Left ventricle myocardium superior (tissue), 1 donor: ENCODE measurements around the gene DNAH10. TPM values are rescaled to one million over a fixed set of nuclear protein-coding genes. Genes with fewer than 3 reads are reported as not detected.

ENCODE experiments used
- ATAC-seq: fragments of 200-7000 bp; cut with Tn5 transposase; one replicate; pipeline ENCODE4 v1.9.1; 2020; ENCODE audit warnings: mild to moderate bottlenecking, moderate library complexity
- DNase-seq: peaks from one replicate; pipeline ENCODE4 v3.0.0-alpha.2; 2020
- intact Hi-C: fragments of 100-400 bp; cut with micrococcal nuclease; formaldehyde crosslinking; loops from one replicate; pipeline ENCODE4 v1.11.0; 2022
- total RNA-seq: library from RNA; stranded (reverse); fragmentation: NEBNext Ultra II Directional; extraction: Animal tissue kit (Norgen Biotek cat#: 25700); gene quantifications from one replicate; pipeline ENCODE4 v1.2.1, GENCODE V29; 2021
- donor health status: DM: no; HTN: yes; CAD: no; lungs with severe emphysema.

The DNAH10 gene
- total RNA-seq, 1 donor from 2014 or later: 0.25 TPM

GRCh38 chr12:123951467-123951866, 189.4 kb downstream of the DNAH10 start:
- DNase-seq: no peak
- intact Hi-C loops: no loop called here
- ATAC-seq: no peak

GRCh38 chr12:123952037-123952436, 189.9 kb downstream of the DNAH10 start:
- intact Hi-C loops: no loop called here
- ATAC-seq: no peak

GRCh38 chr12:123954647-123955350, 192.7 kb downstream of the DNAH10 start:
- DNase-seq: no peak
- intact Hi-C loops: no loop called here
- ATAC-seq: peak; percentile 69

More at GRCh38 chr12:123952037-123952436, 189.9 kb downstream of the DNAH10 start:
- no peak for DNase-seq

- DNase-seq (no peak), ATAC-seq (no peak)
- intact Hi-C loops: no loop called here
Measured at GRCh38 chr12:123956249-123956648, 194.1 kb downstream of the DNAH10 start.

GRCh38 chr12:123957196-123957595, 195.1 kb downstream of the DNAH10 start:
- no peak for DNase-seq
- ATAC-seq: no peak
- intact Hi-C loops: no loop called here

GRCh38 chr12:123958462-123958861, 196.4 kb downstream of the DNAH10 start:
- intact Hi-C loops: no loop called here
- ATAC-seq: peak; percentile 78
- peak; percentile 64 for DNase-seq

GRCh38 chr12:123958876-123959275, 196.8 kb downstream of the DNAH10 start:
- intact Hi-C loops: no loop called here
- no peak for DNase-seq
- ATAC-seq: no peak

- DNase-seq (no peak), ATAC-seq (no peak)
- intact Hi-C loops: no loop called here
Measured at GRCh38 chr12:123960029-123960735, 198.1 kb downstream of the DNAH10 start.

GRCh38 chr12:123960856-123961255, 198.8 kb downstream of the DNAH10 start:
- DNase-seq: no peak
- no peak for ATAC-seq
- intact Hi-C loops: no loop called here

GRCh38 chr12:123961585-123962345, 199.7 kb downstream of the DNAH10 start:
- intact Hi-C loops: no loop called here
- no peak for DNase-seq
- ATAC-seq: no peak

GRCh38 chr12:123962513-123962912, 200.4 kb downstream of the DNAH10 start:
- intact Hi-C loops: no loop called here
- no peak for ATAC-seq
- DNase-seq: no peak

GRCh38 chr12:123963821-123964220, 201.7 kb downstream of the DNAH10 start:
- intact Hi-C loops: no loop called here
- DNase-seq (no peak), ATAC-seq (no peak)

- DNase-seq (no peak), ATAC-seq (peak; percentile 61)
- intact Hi-C loops: no loop called here
Measured at GRCh38 chr12:123965382-123965781, 203.3 kb downstream of the DNAH10 start.

- no peak for DNase-seq
- no peak for ATAC-seq
- intact Hi-C loops: no loop called here
Measured at GRCh38 chr12:123966596-123966995, 204.5 kb downstream of the DNAH10 start.

- ATAC-seq (no peak), DNase-seq (no peak)
- intact Hi-C loops: no loop called here
Measured at GRCh38 chr12:123967121-123967586, 205.1 kb downstream of the DNAH10 start.

GRCh38 chr12:123971449-123971769, 209.3 kb downstream of the DNAH10 start:
- ATAC-seq (no peak), DNase-seq (no peak)
- intact Hi-C loops: no loop called here

- DNase-seq (peak; percentile 53), ATAC-seq (peak; percentile 27)
- intact Hi-C loops: no loop called here
Measured at GRCh38 chr12:123971770-123972456, 209.8 kb downstream of the DNAH10 start.

- peak; percentile 96 for DNase-seq
- intact Hi-C loops: no loop called here
- ATAC-seq: peak; percentile 89
Measured at GRCh38 chr12:123972457-123973401, 210.6 kb downstream of the DNAH10 start, which contains the start of the genes CCDC92 and ZNF664. Gene CCDC92 (minus strand): TSS chr12:123972831. CDS start chr12:123944305, 28,526 bp downstream. Gene ZNF664 (plus strand): TSS chr12:123973215. CDS start chr12:124012145, 38,930 bp downstream.
